K562 (cell line): ENCODE data around the gene SENP3. TPM values are rescaled to one million over a fixed set of nuclear protein-coding genes. Genes with fewer than 3 reads are reported as not detected.

Experiments used
- BACH1 ChIP-seq: fragments of 200-800 bp; sonication (Bioruptor generic); IDR thresholded peaks from 2 replicates; pipeline ENCODE4 v1.6.1; 2016; ENCODE audit warnings: missing genetic modification characterization, missing compliant biosample characterization
- BHLHE40 ChIP-seq: IDR thresholded peaks from 2 replicates; pipeline ENCODE4 v1.6.1; 2011; ENCODE audit warnings: low read length, improper control_type of control experiment
- CBX3 ChIP-seq, 2 experiments: IDR thresholded peaks; 1 replicate in 1 of 2; 2 replicates in 1 of 2; pipeline ENCODE4 v1.6.1; 2012; ENCODE audit warnings: inconsistent platforms in 2 of 2, low read length in 2 of 2, borderline replicate concordance in 1 of 2, control low read depth in 1 of 2
- CEBPG ChIP-seq, 3 experiments: fragments of 200-800 bp in 1 of 3; sonication (Bioruptor generic) in 1 of 3; sonication (generic) in 1 of 3; formaldehyde crosslinking in 1 of 3; IDR thresholded peaks in 2 of 3; conservative IDR thresholded peaks in 1 of 3; 2 replicates each; pipeline versions ENCODE4 v1.6.1 to v1.8.0; 2016 to 2022; ENCODE audit warnings: missing compliant biosample characterization in 2 of 3, missing genetic modification characterization in 2 of 3, mild to moderate bottlenecking in 1 of 3, missing genetic modification reagents in 1 of 3
- CXXC5 ChIP-seq: fragments of 250-450 bp; sonication (Bioruptor Pico); IDR thresholded peaks from 2 replicates; pipeline ENCODE4 v1.8.0; 2022; ENCODE audit warnings: inconsistent platforms, mild to moderate bottlenecking, moderate library complexity
- ESRRB ChIP-seq: fragments of 250-450 bp; sonication (Bioruptor Pico); IDR thresholded peaks from 2 replicates; pipeline ENCODE4 v1.5.0; 2020; ENCODE audit warnings: mild to moderate bottlenecking, moderate library complexity, borderline replicate concordance
- GTF2F1 ChIP-seq: IDR thresholded peaks from 2 replicates; pipeline ENCODE4 v1.6.1; 2011; ENCODE audit warnings: low read depth, low read length, improper control_type of control experiment
- L3MBTL2 ChIP-seq: fragments of 450-650 bp; IDR thresholded peaks from 2 replicates; pipeline ENCODE4 v1.6.1; 2016; ENCODE audit warnings: mild to moderate bottlenecking, moderate library complexity
- LCOR ChIP-seq: sonication (generic); formaldehyde crosslinking; IDR thresholded peaks from 2 replicates; pipeline ENCODE4 v1.8.0; 2022; ENCODE audit warnings: mild to moderate bottlenecking, missing genetic modification reagents
- LEF1 ChIP-seq: fragments of 450-650 bp; IDR thresholded peaks from 2 replicates; pipeline ENCODE4 v1.6.1; 2016; ENCODE audit warnings: mild to moderate bottlenecking
- MTA1 ChIP-seq: fragments of 450-650 bp; IDR thresholded peaks from 2 replicates; pipeline ENCODE4 v1.6.1; 2017; ENCODE audit warnings: borderline replicate concordance
- NFIC ChIP-seq: fragments of 450-650 bp; IDR thresholded peaks from 2 replicates; pipeline ENCODE4 v1.6.1; 2017; ENCODE audit warnings: mild to moderate bottlenecking, inconsistent platforms
- POLR2AphosphoS5 ChIP-seq: IDR thresholded peaks from 2 replicates; pipeline ENCODE4 v1.6.1; 2011; ENCODE audit warnings: mild to moderate bottlenecking, low read depth, low read length, moderate library complexity; ENCODE audit not compliant: control insufficient read depth, insufficient read depth
- RB1 ChIP-seq: fragments of 450-650 bp; IDR thresholded peaks from 2 replicates; pipeline ENCODE4 v1.6.1; 2017; ENCODE audit warnings: low read depth, mild to moderate bottlenecking
- SAP30 ChIP-seq: fragments of 200-600 bp; sonication (generic); IDR thresholded peaks from 2 replicates; pipeline ENCODE4 v1.6.1; 2012; ENCODE audit warnings: borderline replicate concordance, low read depth, mild to moderate bottlenecking, moderate library complexity, low read length, control low read depth, inconsistent platforms; ENCODE audit not compliant: insufficient read depth, poor library complexity, severe bottlenecking
- SIN3A ChIP-seq, 2 experiments: fragments of 150-350 bp in 1 of 2; IDR thresholded peaks; 2 replicates each; pipeline ENCODE4 v1.6.1; 2011 to 2016; ENCODE audit warnings: borderline replicate concordance in 2 of 2, low read depth in 2 of 2, low read length in 2 of 2, mild to moderate bottlenecking in 2 of 2, moderate library complexity in 2 of 2; ENCODE audit not compliant: control insufficient read depth in 1 of 2
- SMAD3 ChIP-seq: fragments of 450-650 bp; formaldehyde crosslinking; conservative IDR thresholded peaks from 2 replicates; pipeline ENCODE4 v1.4.0; 2020; ENCODE audit warnings: mild to moderate bottlenecking
- ZEB2 ChIP-seq: fragments of 450-650 bp; IDR thresholded peaks from 2 replicates; pipeline ENCODE4 v1.6.1; 2016
- ZKSCAN8 ChIP-seq: fragments of 200-800 bp; sonication (Bioruptor generic); IDR thresholded peaks from 2 replicates; pipeline ENCODE4 v1.6.1; 2016; ENCODE audit warnings: missing genetic modification characterization, missing compliant biosample characterization
- ZNF232 ChIP-seq: sonication (generic); formaldehyde crosslinking; IDR thresholded peaks from 2 replicates; pipeline ENCODE4 v1.8.0; 2022; ENCODE audit warnings: mild to moderate bottlenecking, missing genetic modification reagents
- ZNF780A ChIP-seq: fragments of 250-450 bp; sonication (Bioruptor Pico); IDR thresholded peaks from 2 replicates; pipeline ENCODE4 v1.5.0; 2021; ENCODE audit warnings: mild to moderate bottlenecking
- ZZZ3 ChIP-seq: fragments of 450-650 bp; IDR thresholded peaks from 2 replicates; pipeline ENCODE4 v1.6.1; 2016; ENCODE audit warnings: antibody characterized with exemption, mild to moderate bottlenecking, moderate library complexity
- polyA plus RNA-seq, 8 experiments: library from polyadenylated mRNA; depleted of rRNA in 4 of 8; stranded (reverse) in 5 of 8; unstranded in 3 of 8; fragments of >200 nt; fragmentation: Nextera tagmentation in 2 of 8; fragmentation: Illumina TruSeq in 1 of 8; extraction: Ambion mirVana in 2 of 8; extraction: Trizol in 1 of 8; gene quantifications; 2 replicates each; pipeline versions ENCODE4 v1.2.1 to v1.2.3, GENCODE V29; 2011 to 2014; ENCODE audit warnings: inconsistent platforms in 1 of 8, missing spikeins in 1 of 8
- total RNA-seq, 7 experiments: library from RNA; depleted of rRNA in 6 of 7; stranded (reverse); fragments of >200 nt in 6 of 7; fragmentation: Illumina TruSeq in 2 of 7; extraction: Trizol in 2 of 7; gene quantifications; 2 replicates each; pipeline versions ENCODE4 v1.2.1 to v1.2.3, GENCODE V29; 2011 to 2021; ENCODE audit warnings: low replicate concordance in 1 of 7
- TF ChIP-seq, protein P1 (sequence below): fragments of 250-450 bp; sonication (Bioruptor Pico); IDR thresholded peaks from 2 replicates; pipeline ENCODE4 v1.9.0; 2021; ENCODE audit warnings: mild to moderate bottlenecking
- TF ChIP-seq, protein P2 (sequence below): fragments of 450-650 bp; IDR thresholded peaks from 2 replicates; pipeline ENCODE4 v1.6.1; 2016
- TF ChIP-seq, protein P3 (sequence below): fragments of 200-800 bp; sonication (Bioruptor generic); IDR thresholded peaks from 2 replicates; pipeline ENCODE4 v1.6.1; 2017; ENCODE audit warnings: missing genetic modification characterization, missing compliant biosample characterization

SENP3 gene
- total and polyA plus RNA-seq, 9 of the 15 experiments (the other 6 are each of a cell fraction or from before 2014, with no cell fraction given): 0.63 to 102 (median 78.8) TPM

DNA sequence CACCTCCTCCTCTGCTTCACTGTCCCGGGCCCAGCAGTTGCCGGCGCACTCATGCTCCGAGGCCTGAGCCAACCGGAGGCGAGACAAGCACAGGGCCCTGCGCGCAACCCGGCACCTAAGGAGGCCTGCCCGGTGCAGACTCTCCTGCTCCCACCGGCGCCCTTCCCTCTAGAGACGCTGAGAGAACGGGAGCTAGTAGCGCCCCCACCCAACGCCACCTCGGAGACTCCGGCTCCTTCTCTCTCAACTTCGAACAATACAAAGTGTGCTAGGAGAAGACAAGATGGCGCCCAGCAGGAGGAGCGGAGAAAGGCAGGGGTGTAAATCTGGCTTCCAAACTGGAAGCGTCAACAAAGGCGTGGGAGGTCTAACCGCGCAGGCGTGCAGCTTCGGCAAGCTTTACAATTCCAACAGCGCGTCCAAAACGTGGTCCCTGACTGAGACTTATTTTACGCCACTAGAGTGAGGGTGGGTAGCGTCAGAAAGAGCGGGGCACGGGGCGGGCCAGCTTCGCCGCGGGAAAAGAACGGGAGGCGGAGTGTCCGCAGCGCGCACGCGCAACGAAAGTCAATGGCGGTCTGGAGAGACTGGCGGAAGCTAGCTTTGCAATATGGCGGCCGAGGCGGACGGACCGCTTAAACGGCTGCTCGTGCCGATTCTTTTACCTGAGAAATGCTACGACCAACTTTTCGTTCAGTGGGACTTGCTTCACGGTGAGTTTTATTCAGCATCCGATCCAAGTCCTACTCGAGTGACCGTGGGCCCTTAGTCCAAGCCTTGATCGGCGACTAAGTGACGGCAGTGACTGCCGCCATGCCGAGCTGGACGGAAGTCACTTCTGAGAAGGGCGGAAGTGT is 21.8 kb downstream of the SENP3 start, which contains the start of gene MPDU1 (continued):
- TF ChIP-seq CXXC5 (CRISPR knock-in tag): peak; percentile 75
- TF ChIP-seq ZEB2: no peak
- no peak for TF ChIP-seq ZZZ3
- peak; percentile 69; the same call in 1 of the 2 replicates for TF ChIP-seq GTF2F1
- TF ChIP-seq SMAD3: 0 out of 2 replicates have a peak, but pooled peaks have one; percentile 12
- 0 out of 4 replicates have a peak, but pooled peaks of 1 of the 2 experiments have one; percentile 58 for TF ChIP-seq SIN3A (IDR thresholded peaks at IDR 0.05; ENCODE audit: borderline replicate concordance in 2 of 2, control insufficient read depth in 1 of 2, low read depth in 2 of 2, low read length in 2 of 2)
- TF ChIP-seq SAP30: peak; percentile 58
- TF ChIP-seq CEBPG (CRISPR knock-in tag; IDR thresholded peaks at IDR 0.05): peak; percentile 20; the same call in 1 of the 2 replicates
- TF ChIP-seq CEBPG (tag; conservative IDR thresholded peaks at IDR 0.05 in 1 of 2, IDR thresholded peaks at IDR 0.05 in 1 of 2): no peak
- peak; percentile 72 for TF ChIP-seq BHLHE40
- TF ChIP-seq CBX3 (IDR thresholded peaks at IDR 0.05; ENCODE audit: borderline replicate concordance in 1 of 2, low read length in 2 of 2): peak in 1 of 2 experiments; percentile 44; a peak in 1 of 3 replicates
- TF ChIP-seq, protein P1, sequence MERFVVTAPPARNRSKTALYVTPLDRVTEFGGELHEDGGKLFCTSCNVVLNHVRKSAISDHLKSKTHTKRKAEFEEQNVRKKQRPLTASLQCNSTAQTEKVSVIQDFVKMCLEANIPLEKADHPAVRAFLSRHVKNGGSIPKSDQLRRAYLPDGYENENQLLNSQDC (CRISPR knock-in tag): no peak
- TF ChIP-seq, protein P2, sequence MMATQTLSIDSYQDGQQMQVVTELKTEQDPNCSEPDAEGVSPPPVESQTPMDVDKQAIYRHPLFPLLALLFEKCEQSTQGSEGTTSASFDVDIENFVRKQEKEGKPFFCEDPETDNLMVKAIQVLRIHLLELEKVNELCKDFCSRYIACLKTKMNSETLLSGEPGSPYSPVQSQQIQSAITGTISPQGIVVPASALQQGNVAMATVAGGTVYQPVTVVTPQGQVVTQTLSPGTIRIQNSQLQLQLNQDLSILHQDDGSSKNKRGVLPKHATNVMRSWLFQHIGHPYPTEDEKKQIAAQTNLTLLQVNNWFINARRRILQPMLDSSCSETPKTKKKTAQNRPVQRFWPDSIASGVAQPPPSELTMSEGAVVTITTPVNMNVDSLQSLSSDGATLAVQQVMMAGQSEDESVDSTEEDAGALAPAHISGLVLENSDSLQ: peak; percentile 48
- no peak for TF ChIP-seq ZNF780A (CRISPR knock-in tag)
- peak; percentile 67; the same call in 1 of the 2 replicates for TF ChIP-seq LCOR (CRISPR knock-in tag)
- peak; percentile 99 for TF ChIP-seq L3MBTL2
- TF ChIP-seq ZNF232 (CRISPR knock-in tag): no peak
- TF ChIP-seq, protein P3, sequence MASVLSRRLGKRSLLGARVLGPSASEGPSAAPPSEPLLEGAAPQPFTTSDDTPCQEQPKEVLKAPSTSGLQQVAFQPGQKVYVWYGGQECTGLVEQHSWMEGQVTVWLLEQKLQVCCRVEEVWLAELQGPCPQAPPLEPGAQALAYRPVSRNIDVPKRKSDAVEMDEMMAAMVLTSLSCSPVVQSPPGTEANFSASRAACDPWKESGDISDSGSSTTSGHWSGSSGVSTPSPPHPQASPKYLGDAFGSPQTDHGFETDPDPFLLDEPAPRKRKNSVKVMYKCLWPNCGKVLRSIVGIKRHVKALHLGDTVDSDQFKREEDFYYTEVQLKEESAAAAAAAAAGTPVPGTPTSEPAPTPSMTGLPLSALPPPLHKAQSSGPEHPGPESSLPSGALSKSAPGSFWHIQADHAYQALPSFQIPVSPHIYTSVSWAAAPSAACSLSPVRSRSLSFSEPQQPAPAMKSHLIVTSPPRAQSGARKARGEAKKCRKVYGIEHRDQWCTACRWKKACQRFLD (CRISPR knock-in tag): peak; percentile 95
- no peak for TF ChIP-seq LEF1
- TF ChIP-seq POLR2AphosphoS5: peak; percentile 32; the same call in 1 of the 2 replicates
- peak; percentile 78; the same call in 1 of the 2 replicates for TF ChIP-seq MTA1
- peak; percentile 70; the same call in 1 of the 2 replicates for TF ChIP-seq ZKSCAN8 (CRISPR knock-in tag)
- 0 out of 2 replicates have a peak, but pooled peaks have one; percentile 26 for TF ChIP-seq ESRRB
- TF ChIP-seq NFIC: 0 out of 2 replicates have a peak, but pooled peaks have one; percentile 8
- TF ChIP-seq RB1: peak; percentile 45; the same call in 1 of the 2 replicates
- peak; percentile 71; the same call in 1 of the 2 replicates for TF ChIP-seq BACH1 (tag)
